Measurements from ENCODE around the gene AQP1.

Gene AQP1

GRCh38 chr7:30937416-30937815, 25.8 kb downstream of the AQP1 start:
- DNase-seq = no peak

GRCh38 chr7:30938435-30939316, 27.0 kb downstream of the AQP1 start:
- DNase-seq = peak in 8 of 14 donors; percentile 26 to 69 (median 41)

- DNase-seq = no peak
These were observed 30.1 kb downstream of the AQP1 start for GRCh38 chr7:30941582-30942323.

GRCh38 chr7:30950197-30950596, 38.5 kb downstream of the AQP1 start:
- DNase-seq = no peak

- DNase-seq = no peak
These were observed 43.3 kb downstream of the AQP1 start for GRCh38 chr7:30954914-30955313.

GRCh38 chr7:30956704-30957103, 45.1 kb downstream of the AQP1 start:
- DNase-seq = no peak

GRCh38 chr7:30963842-30964241, 52.2 kb downstream of the AQP1 start, which contains the start of gene GHRHR:
GHRHR (plus strand) TSS chr7:30963953; CDS start chr7:30964069, 116 bp downstream.
- DNase-seq = no peak

GRCh38 chr7:30965372-30965771, 53.7 kb downstream of the AQP1 start:
- DNase-seq = no peak

- DNase-seq = no peak
These were observed 54.2 kb downstream of the AQP1 start for GRCh38 chr7:30965883-30966282.

GRCh38 chr7:30968294-30968693, 56.6 kb downstream of the AQP1 start:
- no peak for DNase-seq

- no peak for DNase-seq
These were observed 57.3 kb downstream of the AQP1 start for GRCh38 chr7:30968747-30969603.

- DNase-seq = no peak
These were observed 57.9 kb downstream of the AQP1 start for GRCh38 chr7:30969604-30969970.

- DNase-seq = no peak
These were observed 58.4 kb downstream of the AQP1 start for GRCh38 chr7:30970074-30970473.

- no peak for DNase-seq
These were observed 59.0 kb downstream of the AQP1 start for GRCh38 chr7:30970594-30971094.

GRCh38 chr7:30971440-30971839, 59.8 kb downstream of the AQP1 start:
- no peak for DNase-seq

- no peak for DNase-seq
These were observed 60.3 kb downstream of the AQP1 start for GRCh38 chr7:30971840-30972563.

GRCh38 chr7:30973292-30973691, 61.6 kb downstream of the AQP1 start:
- no peak for DNase-seq

- DNase-seq = no peak
These were observed 62.3 kb downstream of the AQP1 start for GRCh38 chr7:30973791-30974604.

GRCh38 chr7:30974605-30975255, 63.1 kb downstream of the AQP1 start:
- DNase-seq = peak in 3 of 14 donors; percentile 3 to 12 (median 10)

All from C1 segment of cervical spinal cord (tissue), 14 donors.